Lower leg skin (tissue), 4 donors: ENCODE data around the gene GPRASP2. TPM values are rescaled to one million over a fixed set of nuclear protein-coding genes. Genes with fewer than 3 reads are reported as not detected.
A peak's percentile ranks its signal among the peaks of the same experiment; 100 is the strongest.

Experiments used
- DNase-seq, 2 donors: peaks; one replicate each; pipeline ENCODE4 v3.0.0-alpha.2; 2019; ENCODE audit warnings: low spot score in 2 of 2
- H3K4me3 ChIP-seq: fragments of 200-600 bp; sonication (generic); 2 replicates; pipeline ENCODE4 v1.5.1; 2017; ENCODE audit warnings: mild to moderate bottlenecking, low read depth; ENCODE audit not compliant: poor library complexity, severe bottlenecking
- POLR2A ChIP-seq, 2 donors: fragments of 450-650 bp; IDR thresholded peaks; one replicate each; pipeline ENCODE4 v1.6.1; 2016 to 2017; ENCODE audit warnings: antibody characterized with exemption in 2 of 2, mild to moderate bottlenecking in 1 of 2, moderate library complexity in 1 of 2
- WGBS, 2 donors: methylation state at CpG; one replicate each; pipeline ENCODE4 v1.1.5; 2018; 5-methylcytosine and 5-hydroxymethylcytosine counted together
- intact Hi-C: fragments of 100-400 bp; cut with DNase I; formaldehyde crosslinking; loops from one replicate; pipeline ENCODE4 v1.15.0; 2023; ENCODE audit warnings: low total_unique reads
- total RNA-seq, 4 donors: library from RNA; depleted of rRNA; stranded (reverse); fragments of >200 nt; gene quantifications; one replicate each; pipeline ENCODE4 v1.1.0, GENCODE V29; 2016
- TF ChIP-seq, protein P1 (sequence below), 3 donors: fragments of 450-650 bp; IDR thresholded peaks; one replicate each; pipeline ENCODE4 v1.5.1; 2016; ENCODE audit warnings: antibody characterized with exemption in 3 of 3, mild to moderate bottlenecking in 3 of 3, moderate library complexity in 2 of 3

Gene GPRASP2
- total RNA-seq, 4 donors from 2014 or later: 4.4 to 14.7 (median 9.5) TPM

DNA sequence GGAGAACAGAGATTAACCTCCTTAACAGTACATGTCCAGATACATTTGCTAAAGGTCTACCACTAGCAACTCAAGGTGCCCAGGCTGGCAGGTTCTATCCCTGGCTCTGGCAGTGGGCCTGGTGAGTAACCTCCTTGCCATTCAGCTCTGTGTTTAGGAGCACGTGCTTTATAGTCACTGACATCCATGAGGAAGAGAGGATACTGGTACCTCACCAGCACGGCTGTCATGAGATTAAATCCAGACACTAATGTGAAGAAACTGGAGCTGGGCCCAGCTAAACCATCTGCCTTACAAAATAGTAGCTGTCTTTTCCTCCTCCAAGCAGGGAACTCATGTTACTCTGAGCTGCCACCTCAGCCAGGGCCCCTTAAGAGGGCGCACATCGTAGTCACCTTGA lies 53.6 kb downstream of the GPRASP2 start:
- TF ChIP-seq, protein P1, sequence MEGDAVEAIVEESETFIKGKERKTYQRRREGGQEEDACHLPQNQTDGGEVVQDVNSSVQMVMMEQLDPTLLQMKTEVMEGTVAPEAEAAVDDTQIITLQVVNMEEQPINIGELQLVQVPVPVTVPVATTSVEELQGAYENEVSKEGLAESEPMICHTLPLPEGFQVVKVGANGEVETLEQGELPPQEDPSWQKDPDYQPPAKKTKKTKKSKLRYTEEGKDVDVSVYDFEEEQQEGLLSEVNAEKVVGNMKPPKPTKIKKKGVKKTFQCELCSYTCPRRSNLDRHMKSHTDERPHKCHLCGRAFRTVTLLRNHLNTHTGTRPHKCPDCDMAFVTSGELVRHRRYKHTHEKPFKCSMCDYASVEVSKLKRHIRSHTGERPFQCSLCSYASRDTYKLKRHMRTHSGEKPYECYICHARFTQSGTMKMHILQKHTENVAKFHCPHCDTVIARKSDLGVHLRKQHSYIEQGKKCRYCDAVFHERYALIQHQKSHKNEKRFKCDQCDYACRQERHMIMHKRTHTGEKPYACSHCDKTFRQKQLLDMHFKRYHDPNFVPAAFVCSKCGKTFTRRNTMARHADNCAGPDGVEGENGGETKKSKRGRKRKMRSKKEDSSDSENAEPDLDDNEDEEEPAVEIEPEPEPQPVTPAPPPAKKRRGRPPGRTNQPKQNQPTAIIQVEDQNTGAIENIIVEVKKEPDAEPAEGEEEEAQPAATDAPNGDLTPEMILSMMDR (IDR thresholded peaks at IDR 0.05): no peak
- whole genome bisulfite sequencing, 2 donors: 48 to 49% methylated on average over 3 to 4 of the region's 4 CpGs

DNA sequence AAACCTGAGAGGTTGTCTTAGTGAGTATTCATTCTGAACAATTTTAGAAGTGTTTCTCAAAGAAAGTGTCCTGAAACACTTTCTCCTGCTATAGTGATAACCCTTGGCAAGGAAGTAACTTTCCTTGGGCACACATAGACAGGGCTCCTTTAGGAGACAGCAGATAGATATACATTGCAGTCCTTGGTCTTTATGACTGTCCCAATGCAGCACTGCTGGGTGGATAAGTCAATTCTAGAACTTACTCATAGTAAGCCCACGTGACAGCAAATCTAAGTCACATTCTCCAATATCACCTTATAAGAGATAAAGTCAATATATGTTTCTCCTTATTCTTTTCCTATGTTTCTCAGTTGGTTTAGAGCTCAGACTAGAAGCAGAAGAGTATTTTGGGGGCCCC lies 55.0 kb downstream of the GPRASP2 start:
- H3K4me3 ChIP-seq: no peak overlapping the region
- DNase-seq: no peak
- WGBS, 2 donors: 76 to 87% methylated on average over 1 of the region's 1 CpG
- intact Hi-C loops: no loop called here
- TF ChIP-seq POLR2A (IDR thresholded peaks at IDR 0.05): no peak
- TF ChIP-seq, protein P1 (IDR thresholded peaks at IDR 0.05): no peak

More for the DNA sequence above, 53.6 kb downstream of the GPRASP2 start:
- no peak overlapping the region for H3K4me3 ChIP-seq
- DNase-seq: peak; percentile 19 to 85
- intact Hi-C loops: no loop called here

Other genes with a start within 250 kb of the GPRASP2 start
- gene TCP11X2, start 240.6 kb upstream of the GPRASP2 start, total RNA-seq: not detected
- gene TMSB15A, start 195.7 kb upstream of the GPRASP2 start, total RNA-seq: not detected
- 10 to 100 TPM; 14.4 to 25.1 (median 19.5) TPM for gene ARMCX5, start 112.9 kb upstream of the GPRASP2 start, total RNA-seq
- 1 to 10 TPM; 3.6 to 5.1 (median 4.2) TPM for gene GPRASP1, start 61.0 kb upstream of the GPRASP2 start, total RNA-seq
- gene GPRASP3, start 8.3 kb downstream of the GPRASP2 start, total RNA-seq: 1 to 10 TPM; 2.6 to 3.8 (median 3.1) TPM
- gene RAB40AL, start 224.8 kb downstream of the GPRASP2 start, total RNA-seq: 1 to 10 TPM in 1 of 4 donors, under 1 TPM in 1, not detected in 2; 0.42 to 1.0 TPM